Astrocyte of the cerebellum (primary cell): ENCODE measurements around the gene TNIK.

Source experiments
- DNase-seq: peaks from one replicate; pipeline ENCODE4 v3.0.0-alpha.2; 2011; ENCODE audit warnings: low read depth
- H3K4me3 ChIP-seq: 2 replicates; pipeline ENCODE4 v1.5.1; 2011; ENCODE audit warnings: mild to moderate bottlenecking, low read depth, low read length, moderate library complexity
- in situ Hi-C: cut with HindIII; loops from 2 replicates; pipeline ENCODE4 v1.10.0; 2017; ENCODE audit warnings: low sequenced_read_pairs
- TF ChIP-seq, protein P1 (sequence below): IDR thresholded peaks from 2 replicates; pipeline ENCODE4 v1.5.1; 2012; ENCODE audit warnings: low read length, low read depth, moderate library complexity, mild to moderate bottlenecking; ENCODE audit errors: missing control alignments

TNIK gene

DNA sequence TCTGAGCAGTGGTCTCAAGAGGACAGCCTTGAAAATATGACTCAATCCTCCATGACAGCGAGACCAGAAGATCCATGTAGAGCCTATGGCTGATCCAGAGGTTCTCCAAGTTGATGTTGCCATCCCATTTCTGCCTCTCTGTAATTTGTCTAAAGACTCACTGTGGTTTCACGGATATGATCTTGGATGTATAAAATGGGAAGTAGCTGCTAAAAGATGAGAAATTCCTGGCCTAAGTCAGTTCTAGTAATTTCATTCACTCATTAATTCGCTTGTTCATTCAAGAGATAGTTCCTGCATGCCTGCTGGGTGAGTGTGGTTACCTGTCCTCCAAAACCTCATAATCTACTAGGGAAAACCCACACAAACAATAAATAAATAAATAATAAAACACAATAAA, 145.9 kb downstream of the TNIK start:
- TF ChIP-seq, protein P1, sequence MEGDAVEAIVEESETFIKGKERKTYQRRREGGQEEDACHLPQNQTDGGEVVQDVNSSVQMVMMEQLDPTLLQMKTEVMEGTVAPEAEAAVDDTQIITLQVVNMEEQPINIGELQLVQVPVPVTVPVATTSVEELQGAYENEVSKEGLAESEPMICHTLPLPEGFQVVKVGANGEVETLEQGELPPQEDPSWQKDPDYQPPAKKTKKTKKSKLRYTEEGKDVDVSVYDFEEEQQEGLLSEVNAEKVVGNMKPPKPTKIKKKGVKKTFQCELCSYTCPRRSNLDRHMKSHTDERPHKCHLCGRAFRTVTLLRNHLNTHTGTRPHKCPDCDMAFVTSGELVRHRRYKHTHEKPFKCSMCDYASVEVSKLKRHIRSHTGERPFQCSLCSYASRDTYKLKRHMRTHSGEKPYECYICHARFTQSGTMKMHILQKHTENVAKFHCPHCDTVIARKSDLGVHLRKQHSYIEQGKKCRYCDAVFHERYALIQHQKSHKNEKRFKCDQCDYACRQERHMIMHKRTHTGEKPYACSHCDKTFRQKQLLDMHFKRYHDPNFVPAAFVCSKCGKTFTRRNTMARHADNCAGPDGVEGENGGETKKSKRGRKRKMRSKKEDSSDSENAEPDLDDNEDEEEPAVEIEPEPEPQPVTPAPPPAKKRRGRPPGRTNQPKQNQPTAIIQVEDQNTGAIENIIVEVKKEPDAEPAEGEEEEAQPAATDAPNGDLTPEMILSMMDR: no peak
- in situ Hi-C loops: no loop called here
- DNase-seq: no peak
- no peak overlapping the region for H3K4me3 ChIP-seq

DNA sequence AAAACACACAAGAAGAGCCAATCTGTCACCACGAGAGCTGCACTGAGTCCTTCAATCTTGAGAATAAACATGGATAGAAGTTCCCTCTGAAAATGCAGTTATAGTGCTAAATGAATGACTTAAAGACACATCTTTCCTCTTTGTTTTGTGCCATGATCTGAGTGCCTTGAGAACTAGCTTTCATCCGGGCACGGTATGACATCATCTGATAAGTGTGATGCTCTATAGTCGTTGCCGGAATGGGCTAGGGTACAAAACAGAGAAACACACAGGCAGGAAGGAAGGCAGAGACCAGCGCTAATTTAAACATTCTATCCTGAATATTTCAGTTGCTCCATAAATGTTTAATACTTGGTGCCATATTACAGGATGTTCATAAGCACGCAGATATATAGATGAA, 146.5 kb downstream of the TNIK start:
- no peak for DNase-seq
- no peak overlapping the region for H3K4me3 ChIP-seq
- TF ChIP-seq, protein P1: no peak
- in situ Hi-C loops: no loop called here

DNA sequence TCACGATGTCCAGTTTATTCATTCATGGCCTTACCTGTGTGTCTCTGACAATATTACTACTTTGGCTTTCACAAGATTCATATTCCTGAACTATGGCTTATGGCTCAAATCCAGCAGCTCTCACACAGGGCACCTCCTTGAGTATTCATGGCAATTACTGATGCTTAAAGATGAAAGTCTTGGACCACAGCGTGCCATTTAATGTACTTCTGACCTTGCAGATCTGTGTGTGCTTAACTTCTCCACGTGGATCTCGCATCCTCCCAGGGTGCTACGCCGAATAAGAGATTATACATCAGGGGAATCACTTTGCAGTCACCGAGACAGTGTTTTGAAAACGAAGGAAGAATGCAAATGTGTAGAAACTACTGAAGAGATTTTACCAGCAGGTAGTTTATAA, 147.5 kb downstream of the TNIK start:
- in situ Hi-C loops: no loop called here
- no peak for DNase-seq
- TF ChIP-seq, protein P1: no peak
- no peak overlapping the region for H3K4me3 ChIP-seq

DNA sequence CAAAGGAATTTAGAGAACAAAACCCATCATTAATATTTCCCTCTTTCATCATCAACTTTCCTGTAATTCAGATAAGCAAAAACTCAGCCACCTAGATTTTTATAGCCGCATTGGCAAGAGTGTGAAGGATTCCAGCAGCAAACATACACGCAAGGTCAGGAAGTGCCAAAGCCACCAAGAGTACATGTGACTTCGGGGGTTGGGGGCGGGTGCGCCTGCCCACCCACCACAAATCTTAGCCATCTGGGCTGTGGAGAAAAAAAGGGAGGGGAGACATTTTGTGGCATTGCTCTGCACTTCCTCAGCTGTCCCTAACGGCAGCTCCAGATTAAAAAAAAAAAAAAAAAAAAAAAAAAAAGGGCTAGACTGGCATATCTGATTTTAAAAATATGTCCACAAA, 148.4 kb downstream of the TNIK start:
- TF ChIP-seq, protein P1: no peak
- DNase-seq: no peak
- in situ Hi-C loops: no loop called here
- H3K4me3 ChIP-seq: no peak overlapping the region

DNA sequence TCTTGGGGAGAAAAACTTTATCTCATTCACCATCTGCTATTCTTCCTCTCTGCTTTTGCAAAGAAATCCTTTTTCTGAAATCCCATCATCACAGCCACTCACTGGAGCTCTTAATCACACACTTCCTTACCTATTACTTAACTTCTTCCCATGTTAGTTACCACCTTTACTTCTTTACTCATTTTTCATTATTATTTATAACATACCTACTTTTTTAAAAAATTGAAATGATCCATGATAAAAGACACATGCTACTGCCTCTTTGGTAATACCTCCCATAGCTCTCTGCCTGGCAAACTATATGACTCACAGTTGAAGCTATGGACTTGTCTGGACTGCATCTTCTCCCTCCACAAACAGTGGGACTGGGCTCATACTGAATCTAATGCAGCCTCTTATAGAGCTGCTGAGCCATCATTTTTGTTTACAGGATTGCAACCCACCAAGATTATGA, 150.3 kb downstream of the TNIK start:
- no peak overlapping the region for H3K4me3 ChIP-seq
- DNase-seq: no peak
- TF ChIP-seq, protein P1: no peak
- in situ Hi-C loops: no loop called here

DNA sequence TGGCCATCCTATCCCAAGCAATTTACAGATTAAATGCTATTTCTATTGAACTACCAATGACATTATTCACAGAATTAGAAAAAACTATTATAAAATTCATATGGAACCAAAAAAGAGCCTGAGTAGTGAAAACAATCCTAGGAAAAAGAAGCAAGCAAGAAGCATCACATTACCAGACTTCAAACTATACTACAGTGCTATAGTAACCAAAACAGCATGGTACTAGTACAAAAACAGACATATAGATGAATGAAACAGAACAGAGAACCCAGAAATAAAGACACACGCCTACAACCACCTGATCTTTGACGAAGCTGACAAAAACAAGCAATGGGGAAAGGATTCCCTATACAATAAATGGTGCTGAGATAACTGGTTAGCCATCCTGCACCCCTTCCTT, 152.2 kb downstream of the TNIK start:
- in situ Hi-C loops: no loop called here
- H3K4me3 ChIP-seq: no peak overlapping the region
- TF ChIP-seq, protein P1: no peak
- DNase-seq: no peak
